Esophagus (tissue), 2 donors: ENCODE data around the gene TMEM63C. TPM values are rescaled to one million over a fixed set of nuclear protein-coding genes. Genes with fewer than 3 reads are reported as not detected.

Source experiments
- H3K27ac ChIP-seq, 2 donors: one replicate each; pipeline ENCODE4 v1.5.1; 2013; ENCODE audit warnings: low read depth in 2 of 2, mild to moderate bottlenecking in 2 of 2, inconsistent platforms in 1 of 2, low read length in 1 of 2, moderate library complexity in 1 of 2
- H3K27me3 ChIP-seq, 2 donors: one replicate each; pipeline ENCODE4 v1.6.1; 2013; ENCODE audit warnings: low read length in 2 of 2, control low read depth in 1 of 2, mild to moderate bottlenecking in 1 of 2; ENCODE audit not compliant: insufficient read depth in 2 of 2, control insufficient read depth in 1 of 2
- H3K36me3 ChIP-seq, 2 donors: one replicate each; pipeline ENCODE4 v1.6.1; 2013; ENCODE audit warnings: low read length in 1 of 2; ENCODE audit not compliant: control insufficient read depth in 2 of 2, insufficient read depth in 2 of 2
- H3K4me1 ChIP-seq, 2 donors: one replicate each; pipeline ENCODE4 v1.6.1; 2013; ENCODE audit warnings: low read length in 1 of 2; ENCODE audit not compliant: control insufficient read depth in 2 of 2, insufficient read depth in 2 of 2
- H3K4me3 ChIP-seq, 2 donors: one replicate each; pipeline ENCODE4 v1.5.1; 2013; ENCODE audit warnings: low read length in 2 of 2, mild to moderate bottlenecking in 2 of 2, low read depth in 1 of 2, moderate library complexity in 1 of 2
- H3K9me3 ChIP-seq, 2 donors: one replicate each; pipeline ENCODE4 v1.6.1; 2013; ENCODE audit warnings: mild to moderate bottlenecking in 2 of 2, low read depth in 1 of 2, low read length in 1 of 2, moderate library complexity in 1 of 2; ENCODE audit not compliant: control insufficient read depth in 2 of 2, insufficient read depth in 1 of 2
- WGBS, 2 donors: extraction: QIAGEN DNeasy Blood & Tissue Kit; methylation state at CpG; one replicate each; pipeline ENCODE4 v1.1.7; 2013; 5-methylcytosine and 5-hydroxymethylcytosine counted together
- polyA plus RNA-seq, 2 donors: library from polyadenylated mRNA; stranded (reverse); fragments of 200-250 nt; gene quantifications; one replicate each; pipeline ENCODE4 v1.2.3, GENCODE V29; 2013
- donor health status: healthy with polysubstance abuse.
- donor health status: Bipolar disorder and iron deficiency.

The TMEM63C gene
- polyA plus RNA-seq, 2 donors = 3.7 to 11.1 TPM

DNA sequence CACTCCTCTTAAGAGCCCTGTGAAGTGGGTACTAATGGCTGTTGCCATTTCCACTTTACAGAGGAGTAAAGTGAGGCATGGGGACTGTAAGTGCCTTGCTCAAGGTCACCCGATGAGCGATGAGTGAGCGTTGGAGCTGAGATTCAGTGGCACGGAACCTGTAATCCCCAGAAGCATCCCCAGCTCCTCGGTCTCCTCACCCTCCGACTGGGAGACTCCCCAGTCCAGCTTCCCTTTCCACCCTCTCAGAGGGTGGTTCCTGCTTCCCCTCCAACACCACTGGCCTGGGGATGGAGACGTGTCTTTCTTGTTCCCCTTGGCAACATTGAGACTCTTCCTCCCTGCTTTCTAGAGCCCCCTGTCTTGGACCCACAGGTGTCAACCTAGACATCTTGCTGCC is 32.6 kb downstream of the TMEM63C start:
- Histone ChIP-seq H3K27me3 (no peaks in the 10 kb centered on the region), H3K27ac (no peak overlapping the region), H3K4me1 (no peaks in the 10 kb centered on the region), H3K4me3 (no peak overlapping the region), H3K9me3 (no peaks in the 10 kb centered on the region), H3K36me3 (peaks cover 0 to 2% of the 10 kb centered on the region in 2 donors)
- 84 to 87% methylated on average over 7 of the region's 7 CpGs for whole genome bisulfite sequencing, 2 donors

GRCh38 chr14:77217551-77217950 is 36.0 kb downstream of the TMEM63C start:
- 55 to 58% methylated on average over 3 of the region's 3 CpGs for WGBS, 2 donors
- Histone ChIP-seq H3K27me3 (no peaks in the 10 kb centered on the region), H3K4me1 (no peaks in the 10 kb centered on the region)

GRCh38 chr14:77219591-77219990 is 38.0 kb downstream of the TMEM63C start:
- no peaks in the 10 kb centered on the region for H3K9me3 ChIP-seq
- 45 to 51% methylated on average over 10 of the region's 10 CpGs for WGBS, 2 donors
- H3K27ac ChIP-seq = no peak overlapping the region
- H3K27me3 ChIP-seq = no peaks in the 10 kb centered on the region
- no peaks in the 10 kb centered on the region for H3K4me1 ChIP-seq
- H3K36me3 ChIP-seq = no peaks in the 10 kb centered on the region
- H3K4me3 ChIP-seq = no peak overlapping the region

More at GRCh38 chr14:77217551-77217950, 36.0 kb downstream of the TMEM63C start:
- no peaks in the 10 kb centered on the region for H3K36me3 ChIP-seq
- no peak overlapping the region for H3K4me3 ChIP-seq
- H3K9me3 ChIP-seq = no peaks in the 10 kb centered on the region
- H3K27ac ChIP-seq = no peak overlapping the region

DNA sequence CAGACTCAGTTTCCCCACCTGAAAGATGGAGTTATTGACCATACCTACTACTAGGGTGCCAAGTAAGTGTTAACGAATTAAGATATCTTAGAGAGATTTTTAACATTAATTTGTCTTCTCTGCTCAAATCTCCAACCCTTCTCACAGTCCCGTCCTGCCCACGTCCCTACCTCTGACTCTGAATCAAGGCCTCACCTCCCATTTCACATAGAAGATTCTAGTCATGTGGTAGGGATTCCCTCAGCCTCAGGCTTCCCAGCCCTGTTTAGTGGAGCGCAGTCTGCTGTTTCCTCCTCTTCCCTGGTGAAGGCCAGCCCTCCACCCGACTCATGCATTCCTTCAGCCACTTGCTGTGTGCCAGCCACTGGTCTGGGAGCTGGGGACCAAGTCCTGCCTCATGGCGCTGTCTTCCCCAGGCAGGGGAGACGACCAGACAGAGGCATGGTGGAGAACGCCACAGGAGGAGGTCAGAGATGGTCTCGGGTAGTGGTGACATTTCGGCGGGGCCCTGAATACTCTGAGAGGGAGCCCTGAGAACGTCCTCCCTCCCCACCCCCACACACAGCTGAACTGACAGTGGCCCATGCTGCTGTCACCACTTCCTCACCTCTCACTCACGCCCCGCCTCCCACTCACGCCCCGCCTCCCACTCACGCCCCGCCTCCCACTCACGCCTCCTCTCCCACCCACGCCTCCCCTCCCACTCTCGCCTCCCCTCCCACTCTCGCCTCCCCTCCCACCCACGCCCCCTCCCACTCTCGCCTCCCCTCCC is 38.8 kb downstream of the TMEM63C start:
- H3K27ac ChIP-seq = no peak overlapping the region
- H3K36me3 ChIP-seq = no peaks in the 10 kb centered on the region
- H3K9me3 ChIP-seq = no peaks in the 10 kb centered on the region
- H3K27me3 ChIP-seq = no peaks in the 10 kb centered on the region
- H3K4me3 ChIP-seq = no peak overlapping the region
- no peaks in the 10 kb centered on the region for H3K4me1 ChIP-seq
- WGBS, 2 donors = 63 to 71% methylated on average over 11 to 24 of the region's 24 CpGs

DNA sequence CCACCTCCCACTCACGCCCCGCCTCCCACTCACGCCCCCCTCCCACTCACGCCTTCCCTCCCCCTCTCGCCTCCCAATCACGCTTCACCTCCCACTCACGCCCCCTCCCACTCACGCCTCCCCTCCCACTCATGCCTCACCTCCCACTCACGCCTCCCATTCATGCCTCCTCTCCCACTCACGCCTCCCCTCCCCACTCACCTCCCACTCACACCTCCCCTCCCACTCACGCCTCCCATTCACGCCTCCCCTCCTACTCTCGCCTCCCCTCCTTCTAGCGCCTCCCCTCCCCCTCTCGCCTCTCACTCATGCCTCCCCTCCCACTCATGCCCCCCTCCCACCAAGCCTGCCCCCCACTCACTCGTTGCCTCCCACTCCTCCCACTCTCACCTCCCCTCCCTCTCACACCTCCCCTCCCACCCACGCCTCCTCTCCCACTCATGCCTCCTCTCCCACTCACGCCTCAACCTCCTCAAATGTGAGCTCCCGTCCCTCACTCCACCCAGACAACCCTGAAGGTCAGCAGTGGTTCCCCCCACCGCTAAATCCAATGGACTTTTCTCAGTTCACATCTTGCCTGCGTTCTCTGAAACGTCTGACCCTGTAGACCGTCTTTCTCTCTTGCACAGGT is 39.8 kb downstream of the TMEM63C start:
- no peaks in the 10 kb centered on the region for H3K9me3 ChIP-seq
- no peak overlapping the region for H3K27ac ChIP-seq
- no peaks in the 10 kb centered on the region for H3K27me3 ChIP-seq
- no peaks in the 10 kb centered on the region for H3K4me1 ChIP-seq
- H3K36me3 ChIP-seq = no peaks in the 10 kb centered on the region
- no peak overlapping the region for H3K4me3 ChIP-seq
- WGBS, 2 donors = 71 to 78% methylated on average over 18 to 23 of the region's 23 CpGs

- 54 to 55% methylated on average over 10 of the region's 10 CpGs for WGBS, 2 donors
- H3K4me1 ChIP-seq = no peaks in the 10 kb centered on the region
- H3K27ac ChIP-seq = no peak overlapping the region
- no peaks in the 10 kb centered on the region for H3K36me3 ChIP-seq
- H3K27me3 ChIP-seq = no peaks in the 10 kb centered on the region
- no peak overlapping the region for H3K4me3 ChIP-seq
- no peaks in the 10 kb centered on the region for H3K9me3 ChIP-seq
Observed at GRCh38 chr14:77222546-77223225, 41.1 kb downstream of the TMEM63C start.

GRCh38 chr14:77224212-77224611 is 42.6 kb downstream of the TMEM63C start:
- Histone ChIP-seq H3K36me3 (no peaks in the 10 kb centered on the region), H3K4me3 (no peak overlapping the region), H3K4me1 (no peaks in the 10 kb centered on the region), H3K27ac (no peak overlapping the region), H3K9me3 (no peaks in the 10 kb centered on the region), H3K27me3 (no peaks in the 10 kb centered on the region)
- 52 to 61% methylated on average over 4 of the region's 4 CpGs for WGBS, 2 donors

DNA sequence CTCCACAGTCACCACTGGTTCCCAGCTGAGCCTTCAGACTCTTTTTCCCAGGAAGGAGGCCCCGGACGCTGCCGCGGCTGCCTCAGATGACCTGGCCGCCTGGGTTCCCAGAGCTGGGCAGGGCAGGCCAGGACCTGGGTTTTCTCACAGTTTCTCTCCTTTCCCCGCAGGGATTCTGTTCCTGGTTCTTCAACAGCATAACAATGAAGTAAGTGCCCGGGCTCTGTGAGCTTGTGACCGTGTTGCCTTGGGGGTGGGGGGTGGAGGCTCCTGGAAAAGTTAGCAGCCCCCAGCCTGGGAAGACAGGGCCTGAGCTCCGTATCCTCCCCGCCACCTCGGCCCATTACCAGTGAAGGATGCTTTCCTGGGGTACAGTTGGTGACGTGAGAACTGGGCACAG is 43.7 kb downstream of the TMEM63C start:
- Histone ChIP-seq H3K4me3 (no peak overlapping the region), H3K9me3 (no peaks in the 10 kb centered on the region), H3K36me3 (no peaks in the 10 kb centered on the region), H3K27me3 (no peaks in the 10 kb centered on the region), H3K27ac (no peak overlapping the region), H3K4me1 (no peaks in the 10 kb centered on the region)
- WGBS, 2 donors = 74 to 79% methylated on average over 12 of the region's 12 CpGs

DNA sequence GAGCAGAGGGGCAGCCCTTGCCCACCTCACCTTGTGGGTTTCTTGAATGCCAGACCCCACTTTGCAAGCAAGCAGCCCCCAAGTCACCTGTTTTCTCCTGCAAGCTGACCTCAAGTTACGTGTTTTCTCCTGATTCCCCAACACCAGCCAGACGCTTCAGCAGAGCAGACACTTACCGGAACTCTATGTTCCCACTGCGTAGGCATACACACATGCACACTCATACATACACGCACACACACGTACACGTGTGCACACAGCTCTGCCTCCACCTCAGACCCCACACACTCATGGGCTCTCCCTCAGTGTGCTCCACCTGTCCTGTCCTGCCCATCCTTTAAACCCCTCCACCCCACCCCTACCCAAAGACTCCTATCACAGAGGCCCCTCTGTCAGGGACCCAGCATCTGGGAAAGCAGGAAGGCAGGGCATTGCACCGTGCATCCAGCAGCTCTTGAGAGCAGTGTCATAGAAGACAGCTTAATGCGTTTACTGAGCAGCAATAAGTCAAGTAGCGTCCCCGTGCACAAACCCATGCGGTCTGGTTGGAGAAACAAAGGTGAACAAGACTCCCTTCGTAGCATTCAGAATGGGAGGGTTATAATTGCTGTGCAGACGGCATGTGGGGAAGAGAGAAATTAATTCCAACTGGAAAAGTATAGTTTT is 44.4 kb downstream of the TMEM63C start:
- Histone ChIP-seq H3K4me3 (no peak overlapping the region), H3K27ac (no peak overlapping the region), H3K36me3 (no peaks in the 10 kb centered on the region), H3K4me1 (no peaks in the 10 kb centered on the region), H3K27me3 (no peaks in the 10 kb centered on the region), H3K9me3 (no peaks in the 10 kb centered on the region)
- WGBS, 2 donors = 81 to 84% methylated on average over 14 of the region's 14 CpGs
